ENCODE measurements around the gene LTBP1. TPM values are rescaled to one million over a fixed set of nuclear protein-coding genes. Genes with fewer than 3 reads are reported as not detected.
A peak's percentile ranks its signal among the peaks of the same experiment; 100 is the strongest.

Gene LTBP1
- polyA plus RNA-seq, 2 of the 4 experiments (the other 2 are of a cell fraction), result 23.8 to 30.4 TPM

DNA sequence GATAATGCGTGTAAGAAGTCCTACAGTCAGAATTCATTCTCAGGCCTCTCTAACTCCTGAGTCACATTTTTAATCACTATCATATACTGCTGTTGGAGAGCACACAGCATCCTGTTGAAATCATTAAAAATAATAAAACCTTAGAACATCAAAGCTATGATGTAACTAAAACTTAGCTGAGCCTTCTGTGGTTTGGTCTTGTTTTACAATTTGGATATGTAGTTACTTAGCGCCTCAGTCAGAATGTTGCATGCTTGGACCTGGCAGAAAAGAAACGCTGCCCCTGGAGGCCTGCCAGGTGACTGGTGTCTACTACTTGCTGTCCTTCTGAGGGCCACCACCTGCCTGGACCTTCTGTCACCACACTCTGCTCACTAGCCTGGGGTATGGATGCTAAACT lies 268.5 kb downstream of the LTBP1 start:
- DNase-seq (ENCODE audit: low read depth in 1 of 2, low spot score in 1 of 2), result no peak

DNA sequence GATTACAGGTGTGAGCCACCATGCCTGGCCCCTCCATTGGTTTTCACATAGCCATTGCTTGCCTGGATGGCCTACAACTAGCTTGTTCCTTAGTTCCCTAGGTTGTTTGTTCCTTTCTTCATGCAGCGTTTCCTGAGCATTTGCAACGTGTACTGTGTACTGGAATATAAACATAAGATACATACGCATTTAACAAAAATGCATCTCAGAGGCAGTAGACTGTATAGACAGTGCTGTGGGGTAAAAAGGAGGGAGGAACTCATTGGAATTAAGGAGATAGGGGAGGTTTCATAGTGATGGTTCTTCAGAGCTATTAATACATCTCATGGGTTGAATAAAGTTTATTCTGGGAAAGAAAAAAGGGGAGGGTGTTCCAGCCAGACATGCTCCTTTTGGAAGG lies 269.2 kb downstream of the LTBP1 start:
- ChIA-PET POLR2A (no interaction called here), CTCF (interaction anchor here (0.6 to 1.7 kb wide), 3 partner anchors 12 to 164 kb away, joined by 3 to 4 read pairs (median 3); no protein-coding TSS in a partner anchor)
- no peak for DNase-seq (ENCODE audit: low read depth in 1 of 2, low spot score in 1 of 2)
- H3K9me3 ChIP-seq, result no peaks in the 10 kb centered on the region
- H3K4me2 ChIP-seq, result peak overlapping the region; percentile 38; the same call in 2 of the 3 replicates
- no peak for FAIRE-seq
- H3K4me3 ChIP-seq, result no peak overlapping the region
- no peak for ATAC-seq
- H3K4me1 ChIP-seq, result peaks cover 78% of the 10 kb centered on the region
- peak overlapping the region; percentile 73 to 76 for H3K27ac ChIP-seq
- TF ChIP-seq JUN (IDR thresholded peaks at IDR 0.05) (no peak), NPAS2 (CRISPR knock-in tag; IDR thresholded peaks at IDR 0.05; ENCODE audit: borderline replicate concordance) (no peak), HOXB13 (CRISPR knock-in tag; IDR thresholded peaks at IDR 0.05; ENCODE audit: low read depth) (no peak), KDM5A (IDR thresholded peaks at IDR 0.05) (no peak), RAD21 (conservative IDR thresholded peaks at IDR 0.05 in 1 of 2, IDR thresholded peaks at IDR 0.05 in 1 of 2) (no peak), RARB (CRISPR knock-in tag; IDR thresholded peaks at IDR 0.05) (no peak), RCOR1 (IDR thresholded peaks at IDR 0.05; ENCODE audit: low read depth, low read length) (no peak), EHMT2 (IDR thresholded peaks at IDR 0.05; ENCODE audit: low read depth) (no peak), ZSCAN20 (CRISPR knock-in tag; IDR thresholded peaks at IDR 0.05) (no peak), GATA3 (IDR thresholded peaks at IDR 0.05; ENCODE audit: borderline replicate concordance) (no peak), FOSB (CRISPR knock-in tag; IDR thresholded peaks at IDR 0.05) (no peak), JUNB (IDR thresholded peaks at IDR 0.05) (no peak)
- TF ChIP-seq, protein P1, sequence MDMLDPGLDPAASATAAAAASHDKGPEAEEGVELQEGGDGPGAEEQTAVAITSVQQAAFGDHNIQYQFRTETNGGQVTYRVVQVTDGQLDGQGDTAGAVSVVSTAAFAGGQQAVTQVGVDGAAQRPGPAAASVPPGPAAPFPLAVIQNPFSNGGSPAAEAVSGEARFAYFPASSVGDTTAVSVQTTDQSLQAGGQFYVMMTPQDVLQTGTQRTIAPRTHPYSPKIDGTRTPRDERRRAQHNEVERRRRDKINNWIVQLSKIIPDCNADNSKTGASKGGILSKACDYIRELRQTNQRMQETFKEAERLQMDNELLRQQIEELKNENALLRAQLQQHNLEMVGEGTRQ (IDR thresholded peaks at IDR 0.05), result no peak
- 96% methylated on average over 3 of the region's 3 CpGs for WGBS (ENCODE audit: missing lambda C conversion rate)

More for the DNA sequence above, 268.5 kb downstream of the LTBP1 start:
- peak overlapping the region; percentile 73 to 86; a peak in 4 of 6 replicates for H3K27ac ChIP-seq
- POLR2A ChIA-PET, result no interaction called here
- FAIRE-seq (no peak), ATAC-seq (no peak)
- 78% methylated on average over 3 of the region's 3 CpGs for WGBS (ENCODE audit: missing lambda C conversion rate)
- H3K9me3 ChIP-seq, result no peaks in the 10 kb centered on the region
- CTCF ChIA-PET, result interaction anchor here (1.2 to 1.7 kb wide), 2 partner anchors 11 to 164 kb away, joined by 3 to 4 read pairs; no protein-coding TSS in a partner anchor
- peaks cover 78% of the 10 kb centered on the region for H3K4me1 ChIP-seq
- H3K4me2 ChIP-seq, result no peak overlapping the region
- no peak overlapping the region for H3K4me3 ChIP-seq
- TF ChIP-seq PHF8 (IDR thresholded peaks at IDR 0.05; ENCODE audit: borderline replicate concordance, low read depth), result no peak
- TF ChIP-seq HEYL (CRISPR knock-in tag; IDR thresholded peaks at IDR 0.05), result no peak
- TF ChIP-seq CEBPB (IDR thresholded peaks at IDR 0.05), result no peak
- no peak for TF ChIP-seq NPAS2 (CRISPR knock-in tag; IDR thresholded peaks at IDR 0.05; ENCODE audit: borderline replicate concordance)
- no peak for TF ChIP-seq RAD21 (conservative IDR thresholded peaks at IDR 0.05 in 1 of 2, IDR thresholded peaks at IDR 0.05 in 1 of 2)
- TF ChIP-seq, protein P2, sequence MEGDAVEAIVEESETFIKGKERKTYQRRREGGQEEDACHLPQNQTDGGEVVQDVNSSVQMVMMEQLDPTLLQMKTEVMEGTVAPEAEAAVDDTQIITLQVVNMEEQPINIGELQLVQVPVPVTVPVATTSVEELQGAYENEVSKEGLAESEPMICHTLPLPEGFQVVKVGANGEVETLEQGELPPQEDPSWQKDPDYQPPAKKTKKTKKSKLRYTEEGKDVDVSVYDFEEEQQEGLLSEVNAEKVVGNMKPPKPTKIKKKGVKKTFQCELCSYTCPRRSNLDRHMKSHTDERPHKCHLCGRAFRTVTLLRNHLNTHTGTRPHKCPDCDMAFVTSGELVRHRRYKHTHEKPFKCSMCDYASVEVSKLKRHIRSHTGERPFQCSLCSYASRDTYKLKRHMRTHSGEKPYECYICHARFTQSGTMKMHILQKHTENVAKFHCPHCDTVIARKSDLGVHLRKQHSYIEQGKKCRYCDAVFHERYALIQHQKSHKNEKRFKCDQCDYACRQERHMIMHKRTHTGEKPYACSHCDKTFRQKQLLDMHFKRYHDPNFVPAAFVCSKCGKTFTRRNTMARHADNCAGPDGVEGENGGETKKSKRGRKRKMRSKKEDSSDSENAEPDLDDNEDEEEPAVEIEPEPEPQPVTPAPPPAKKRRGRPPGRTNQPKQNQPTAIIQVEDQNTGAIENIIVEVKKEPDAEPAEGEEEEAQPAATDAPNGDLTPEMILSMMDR (IDR thresholded peaks at IDR 0.05), result no peak
- no peak for TF ChIP-seq RARB (CRISPR knock-in tag; IDR thresholded peaks at IDR 0.05)
- no peak for TF ChIP-seq ZC3H11A (IDR thresholded peaks at IDR 0.05)
- no peak for TF ChIP-seq FOXS1 (CRISPR knock-in tag; IDR thresholded peaks at IDR 0.05)
- no peak for TF ChIP-seq CHD2 (IDR thresholded peaks at IDR 0.05; ENCODE audit: low read length, partially characterized antibody)

DNA sequence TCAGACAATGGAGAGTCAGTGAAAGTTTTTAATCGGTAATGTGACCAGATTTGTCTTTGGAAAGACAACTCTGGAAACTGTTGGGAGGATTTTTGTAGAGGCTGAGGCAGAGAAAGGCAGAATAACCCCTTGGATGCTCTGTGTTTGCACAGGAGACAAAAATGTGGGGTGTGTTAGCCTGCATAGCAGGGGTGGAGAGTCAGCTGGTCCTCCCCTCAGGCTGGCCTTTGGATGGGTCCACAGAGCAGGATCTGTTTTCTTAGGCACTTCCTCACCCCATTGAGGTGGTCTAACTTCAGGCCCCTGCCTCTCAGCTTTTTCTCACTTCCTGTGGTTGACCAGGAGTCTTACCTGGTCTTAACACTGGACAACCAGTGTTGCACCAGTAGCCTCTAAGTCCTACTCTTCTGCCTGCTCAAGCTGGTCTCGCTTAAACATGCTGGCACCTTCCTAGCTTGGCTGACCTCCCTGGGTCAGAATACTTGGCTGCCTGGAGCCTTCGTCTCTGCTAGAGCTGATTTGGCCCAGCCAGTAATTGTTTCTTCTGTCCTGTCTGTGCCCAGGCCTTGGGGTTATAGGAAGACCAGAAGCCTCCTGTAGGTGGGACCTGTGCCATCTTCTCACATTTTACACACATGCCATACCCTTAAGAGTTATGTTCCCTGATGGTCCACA lies 269.9 kb downstream of the LTBP1 start:
- Histone ChIP-seq H3K4me1 (peaks cover 76% of the 10 kb centered on the region), H3K27ac (peak overlapping the region; percentile 73 to 76), H3K4me2 (peak overlapping the region; percentile 38), H3K9me3 (no peaks in the 10 kb centered on the region), H3K4me3 (no peak overlapping the region)
- peak in 1 of 2 experiments; percentile 51 for DNase-seq (ENCODE audit: low read depth in 1 of 2, low spot score in 1 of 2)
- no peak for FAIRE-seq
- WGBS (ENCODE audit: missing lambda C conversion rate), result 81% methylated on average over 3 of the region's 3 CpGs
- POLR2A ChIA-PET, result no interaction called here
- peak in 1 of 2 experiments; percentile 70; a peak in 3 of 6 replicates for ATAC-seq
- TF ChIP-seq CEBPB (IDR thresholded peaks at IDR 0.05) (no peak), JUN (IDR thresholded peaks at IDR 0.05) (no peak), POLR2A (IDR thresholded peaks at IDR 0.05; ENCODE audit: low read length) (no peak)
- CTCF ChIA-PET, result interaction anchor here (1.2 to 1.7 kb wide), 2 partner anchors 12 to 163 kb away, joined by 3 to 4 read pairs; no protein-coding TSS in a partner anchor
